Stimulated activated CD4-positive, alpha-beta T cell treated with anti-CD3 and anti-CD28 coated beads, Interleukin-15, amount 100 ng/mL, for 24 hours (primary cell): ENCODE data around the gene S100A2.

Experiments
- DNase-seq: peaks from one replicate; pipeline ENCODE4 v3.0.0-alpha.2; 2020

S100A2 gene

GRCh38 chr1:153565529-153566374, at the start of gene S100A2:
Gene S100A2, minus strand, starts transcription at chr1:153565844. Its CDS starts 1,967 bp downstream, at chr1:153563877.
- DNase-seq = peak; percentile 76

- no peak for DNase-seq
Observed at GRCh38 chr1:153615406-153615805, 49.8 kb upstream of the S100A2 start.

GRCh38 chr1:153614906-153615305, 49.3 kb upstream of the S100A2 start:
- no peak for DNase-seq

GRCh38 chr1:153614189-153614900, 48.7 kb upstream of the S100A2 start:
- no peak for DNase-seq

GRCh38 chr1:153613406-153613805, 47.8 kb upstream of the S100A2 start:
- no peak for DNase-seq

GRCh38 chr1:153612755-153613331, 47.2 kb upstream of the S100A2 start, which contains the start of gene S100A16:
Gene S100A16, minus strand, starts transcription at chr1:153613137. Its CDS starts 4,986 bp downstream, at chr1:153608151.
- no peak for DNase-seq

- no peak for DNase-seq
Observed at GRCh38 chr1:153612111-153612754, 46.6 kb upstream of the S100A2 start.

GRCh38 chr1:153611356-153611755, 45.7 kb upstream of the S100A2 start:
- DNase-seq = no peak

- DNase-seq = no peak
Observed at GRCh38 chr1:153610811-153611301, 45.2 kb upstream of the S100A2 start.

GRCh38 chr1:153610334-153610733, 44.7 kb upstream of the S100A2 start:
- DNase-seq = no peak

- DNase-seq = no peak
Observed at GRCh38 chr1:153609585-153609907, 43.9 kb upstream of the S100A2 start.

- no peak for DNase-seq
Observed at GRCh38 chr1:153608742-153609584, 43.3 kb upstream of the S100A2 start.

GRCh38 chr1:153608089-153608682, 42.5 kb upstream of the S100A2 start:
- no peak for DNase-seq

- DNase-seq = no peak
Observed at GRCh38 chr1:153607381-153607780, 41.7 kb upstream of the S100A2 start.

GRCh38 chr1:153606194-153606593, 40.5 kb upstream of the S100A2 start:
- DNase-seq = no peak

GRCh38 chr1:153602749-153603148, 37.1 kb upstream of the S100A2 start:
- no peak for DNase-seq

- no peak for DNase-seq
Observed at GRCh38 chr1:153599847-153600246, 34.2 kb upstream of the S100A2 start.

- peak; percentile 20 for DNase-seq
Observed at GRCh38 chr1:153598309-153599172, 32.9 kb upstream of the S100A2 start.

- peak; percentile 18 for DNase-seq
Observed at GRCh38 chr1:153597206-153597605, 31.6 kb upstream of the S100A2 start.

- DNase-seq = no peak
Observed at GRCh38 chr1:153592748-153593147, 27.1 kb upstream of the S100A2 start.

- DNase-seq = no peak
Observed at GRCh38 chr1:153588482-153588881, 22.8 kb upstream of the S100A2 start.
